Skin of body (tissue), 3 donors: Measurements from ENCODE around the gene YPEL2. TPM values are rescaled to one million over a fixed set of nuclear protein-coding genes. Genes with fewer than 3 reads are reported as not detected.

Source experiments
- DNase-seq: peaks from one replicate; lab custom pipeline; 2025; lab: John Stamatoyannopoulos, UW
- small RNA-seq: library from RNA; depleted of rRNA; stranded (forward); fragments of <200 nt; gene quantifications from one replicate; pipeline ENCODE3, GENCODE V24; 2014; ENCODE audit warnings: low replicate concordance
- total RNA-seq: library from RNA; depleted of rRNA; stranded (reverse); fragments of >200 nt; gene quantifications from one replicate; pipeline ENCODE4 v1.2.3, GENCODE V29; 2014

YPEL2 gene
- total RNA-seq, 1 donor from 2014 or later = 25.4 TPM

GRCh38 chr17:59428916-59429485 lies 97.5 kb downstream of the YPEL2 start:
- peak; percentile 72 for DNase-seq

GRCh38 chr17:59431601-59432000 lies 100.1 kb downstream of the YPEL2 start:
- DNase-seq = no peak

GRCh38 chr17:59432657-59433056 lies 101.2 kb downstream of the YPEL2 start:
- DNase-seq = no peak

- no peak for DNase-seq
Measured at GRCh38 chr17:59433586-59433985, 102.1 kb downstream of the YPEL2 start.

- no peak for DNase-seq
Measured at GRCh38 chr17:59434429-59434828, 103.0 kb downstream of the YPEL2 start.

GRCh38 chr17:59435238-59435637 lies 103.8 kb downstream of the YPEL2 start:
- no peak for DNase-seq

- DNase-seq = no peak
Measured at GRCh38 chr17:59436900-59437299, 105.4 kb downstream of the YPEL2 start.

GRCh38 chr17:59437791-59438281 lies 106.4 kb downstream of the YPEL2 start:
- DNase-seq = no peak

GRCh38 chr17:59439262-59439661 lies 107.8 kb downstream of the YPEL2 start:
- no peak for DNase-seq

GRCh38 chr17:59439741-59440211 lies 108.3 kb downstream of the YPEL2 start:
- DNase-seq = no peak

GRCh38 chr17:59440757-59441463 lies 109.5 kb downstream of the YPEL2 start:
- DNase-seq = peak; percentile 85

- no peak for DNase-seq
Measured at GRCh38 chr17:59441464-59442096, 110.1 kb downstream of the YPEL2 start.

GRCh38 chr17:59443106-59443505 lies 111.7 kb downstream of the YPEL2 start:
- DNase-seq = no peak

Small RNAs within 50 kb of the gene (small RNA-seq; reads per million reads assigned to genes)
- not detected for gene MIR4729

Other genes starting within 250 kb of the YPEL2 start
- 16.1 TPM for gene TRIM37, start 224.8 kb upstream of the YPEL2 start, total RNA-seq
- gene SKA2, start 176.5 kb upstream of the YPEL2 start, total RNA-seq = 42.2 TPM
- gene PRR11, start 175.9 kb upstream of the YPEL2 start, total RNA-seq = 4.0 TPM
- 17.7 TPM for gene SMG8, start 121.6 kb upstream of the YPEL2 start, total RNA-seq
- 2.7 TPM for gene GDPD1, start 111.1 kb upstream of the YPEL2 start, total RNA-seq
- gene DHX40, start 234.0 kb downstream of the YPEL2 start, total RNA-seq = 53.9 TPM